HepG2 (cell line): ENCODE measurements around the gene OSCP1. TPM values are rescaled to one million over a fixed set of nuclear protein-coding genes. Genes with fewer than 3 reads are reported as not detected.

ENCODE experiments used
- ARID5B ChIP-seq: IDR thresholded peaks from 2 replicates; pipeline ENCODE4 v1.4.0; 2020; ENCODE audit warnings: mild to moderate bottlenecking, missing genetic modification reagents
- BORCS8-MEF2B ChIP-seq: sonication (generic); formaldehyde crosslinking; IDR thresholded peaks from 2 replicates; pipeline ENCODE4 v1.8.0; 2022; ENCODE audit warnings: mild to moderate bottlenecking, missing genetic modification reagents
- CEBPB ChIP-seq: IDR thresholded peaks from 2 replicates; pipeline ENCODE4 v1.6.1; 2011; ENCODE audit warnings: low read depth, low read length, improper control_type of control experiment, borderline replicate concordance
- HMGXB4 ChIP-seq, 2 experiments: sonication (generic) in 1 of 2; formaldehyde crosslinking in 1 of 2; IDR thresholded peaks; 2 replicates each; pipeline versions ENCODE4 v1.4.0 to v1.6.1; 2018 to 2020; ENCODE audit warnings: missing genetic modification reagents in 2 of 2, borderline replicate concordance in 1 of 2, low read depth in 1 of 2, mild to moderate bottlenecking in 1 of 2, missing biosample characterization in 1 of 2
- MEF2D ChIP-seq: sonication (generic); formaldehyde crosslinking; IDR thresholded peaks from 2 replicates; pipeline ENCODE4 v1.5.1; 2020; ENCODE audit warnings: mild to moderate bottlenecking, missing genetic modification reagents
- MIER2 ChIP-seq: IDR thresholded peaks from 2 replicates; pipeline ENCODE4 v1.6.1; 2016; ENCODE audit warnings: missing biosample characterization, missing genetic modification reagents
- NCOA2 ChIP-seq: sonication (generic); formaldehyde crosslinking; IDR thresholded peaks from 2 replicates; pipeline ENCODE4 v1.8.0; 2022; ENCODE audit warnings: inconsistent platforms
- ONECUT2 ChIP-seq: sonication (generic); formaldehyde crosslinking; IDR thresholded peaks from 2 replicates; pipeline ENCODE4 v1.4.0; 2020; ENCODE audit warnings: missing genetic modification reagents
- SMAD9 ChIP-seq: sonication (generic); formaldehyde crosslinking; IDR thresholded peaks from 2 replicates; pipeline ENCODE4 v1.5.1; 2020; ENCODE audit warnings: mild to moderate bottlenecking, missing genetic modification reagents
- SRF ChIP-seq: IDR thresholded peaks from 2 replicates; pipeline ENCODE4 v1.6.1; 2011; ENCODE audit warnings: mild to moderate bottlenecking, low read depth, low read length, moderate library complexity
- TARDBP ChIP-seq: sonication (generic); formaldehyde crosslinking; IDR thresholded peaks from 2 replicates; pipeline ENCODE4 v1.8.0; 2022; ENCODE audit warnings: mild to moderate bottlenecking, missing genetic modification reagents
- ZGPAT ChIP-seq: IDR thresholded peaks from 2 replicates; pipeline ENCODE4 v1.6.1; 2016; ENCODE audit warnings: mild to moderate bottlenecking
- ZNF354B ChIP-seq: sonication (generic); formaldehyde crosslinking; IDR thresholded peaks from 2 replicates; pipeline ENCODE4 v1.8.0; 2022; ENCODE audit warnings: mild to moderate bottlenecking, missing genetic modification reagents
- ZSCAN5A ChIP-seq: sonication (generic); formaldehyde crosslinking; IDR thresholded peaks from 2 replicates; pipeline ENCODE4 v1.8.0; 2022; ENCODE audit warnings: mild to moderate bottlenecking, missing genetic modification reagents, borderline replicate concordance
- polyA plus RNA-seq, 8 experiments: library from polyadenylated mRNA; depleted of rRNA in 3 of 8; stranded (reverse) in 7 of 8; unstranded in 1 of 8; fragments of >200 nt; fragmentation: Illumina TruSeq in 4 of 8; extraction: Trizol in 4 of 8; gene quantifications; 2 replicates each; pipeline versions ENCODE4 v1.2.1 to v1.2.3, GENCODE V29; 2011 to 2016; ENCODE audit warnings: low read depth in 4 of 8, missing spikeins in 1 of 8, mixed read lengths in 1 of 8; ENCODE audit not compliant: insufficient read depth in 1 of 8
- total RNA-seq, 5 experiments: library from RNA; depleted of rRNA; stranded (reverse); fragments of >200 nt; fragmentation: Illumina TruSeq; extraction: Trizol; gene quantifications; 2 replicates each; pipeline ENCODE4 v1.2.3, GENCODE V29; 2016; ENCODE audit warnings: low read depth in 1 of 5

OSCP1 gene
- total and polyA plus RNA-seq, 2 of the 13 experiments (the other 11 are each of a cell fraction or from before 2014, with no cell fraction given), result 0.60 to 0.84 TPM

- TF ChIP-seq TARDBP (CRISPR knock-in tag) (no peak), ZSCAN5A (CRISPR knock-in tag) (0 out of 2 replicates have a peak, but pooled peaks have one; percentile 39), CEBPB (peak; percentile 97), SRF (peak; percentile 53; the same call in 1 of the 2 replicates), ZNF354B (no peak), ONECUT2 (CRISPR knock-in tag) (no peak), ZGPAT (peak; percentile 72; the same call in 1 of the 2 replicates), BORCS8-MEF2B (CRISPR knock-in tag) (peak; percentile 88), SMAD9 (CRISPR knock-in tag) (no peak), NCOA2 (CRISPR knock-in tag) (peak; percentile 42), MEF2D (peak; percentile 80), HMGXB4 (CRISPR knock-in tag; IDR thresholded peaks at IDR 0.05; ENCODE audit: borderline replicate concordance in 1 of 2, low read depth in 1 of 2) (0 out of 4 replicates have a peak, but pooled peaks of 1 of the 2 experiments have one; percentile 40), ARID5B (CRISPR knock-in tag) (peak; percentile 58), MIER2 (CRISPR knock-in tag) (0 out of 2 replicates have a peak, but pooled peaks have one; percentile 9)
Observed at GRCh38 chr1:36386265-36387140, 63.7 kb downstream of the OSCP1 start (continued).
